Spleen (tissue), 7 donors: ENCODE data around the gene TIGD6.

ENCODE experiments used
- CTCF ChIP-seq, 11 experiments: fragments of 200-600 bp in 7 of 11; fragments of 450-650 bp in 4 of 11; sonication (generic) in 4 of 11; IDR thresholded peaks in 8 of 11; conservative IDR thresholded peaks in 3 of 11; 1 replicate in 7 of 11; 2 replicates in 4 of 11; pipeline versions ENCODE4 v1.4.0 to v1.8.0; 2016 to 2021; ENCODE audit warnings: antibody characterized with exemption in 11 of 11, inconsistent platforms in 4 of 11, mild to moderate bottlenecking in 1 of 11
- POLR2A ChIP-seq, 3 donors: fragments of 450-650 bp; IDR thresholded peaks; one replicate each; pipeline ENCODE4 v1.5.1; 2017; ENCODE audit warnings: antibody characterized with exemption in 3 of 3, mild to moderate bottlenecking in 1 of 3
- POLR2AphosphoS5 ChIP-seq, 3 donors: sonication (generic); formaldehyde crosslinking; IDR thresholded peaks; one replicate each; pipeline ENCODE4 v1.5.1; 2017; ENCODE audit warnings: antibody characterized with exemption in 3 of 3
- donor health status: DM: no; HTN: no; CAD: no; lungs with moderate emphysema.
- donor health status: DM: no; HTN: no; CAD: no.
- donor health status: DM: no; HTN: no; CAD: no.

DNA sequence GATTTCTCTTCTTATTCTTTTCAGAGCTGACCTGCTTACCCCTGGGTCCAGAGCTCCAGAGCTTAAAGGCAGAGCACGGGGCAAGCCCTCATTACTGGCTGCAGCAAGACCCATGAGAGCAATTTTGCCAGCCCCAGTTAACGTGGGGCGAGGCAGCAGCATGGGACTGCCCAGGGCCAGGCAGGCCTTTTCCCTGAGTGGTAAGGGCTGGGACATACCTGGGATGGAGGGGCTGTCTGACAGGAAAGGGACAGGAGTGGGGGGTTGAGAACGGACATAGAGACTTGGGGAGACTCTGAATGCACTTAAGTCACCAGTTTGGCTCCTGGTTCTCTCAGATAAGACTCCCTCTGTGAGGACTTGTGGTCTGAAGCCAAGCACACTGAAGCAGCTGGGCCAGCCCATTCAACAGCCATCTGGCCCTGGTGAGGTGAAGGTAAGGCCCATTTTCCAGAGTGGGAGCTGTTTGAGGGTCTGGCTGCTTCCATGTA is 26.3 kb upstream of the TIGD6 start:
- no peak for TF ChIP-seq POLR2AphosphoS5 (IDR thresholded peaks at IDR 0.05)
- no peak for TF ChIP-seq CTCF (IDR thresholded peaks at IDR 0.05 in 8 of 11, conservative IDR thresholded peaks at IDR 0.05 in 3 of 11)
- no peak for TF ChIP-seq POLR2A (IDR thresholded peaks at IDR 0.05)
